ENCODE data around the gene GDA. TPM values are rescaled to one million over a fixed set of nuclear protein-coding genes. Genes with fewer than 3 reads are reported as not detected.

Gene GDA
- total RNA-seq, result not detected
- long read RNA-seq, donor 1, result 0 reads
- long read RNA-seq, donor 2, result 0 reads

- peak; percentile 82 for DNase-seq (ENCODE audit: low spot score)
- intact Hi-C loops (cut with DNase I), result no loop called here
These were observed at the start of gene GDA for GRCh38 chr9:72149231-72149975. Gene GDA (plus strand): TSS chr9:72149440. CDS start chr9:72149560, 120 bp downstream.

- no peak for DNase-seq (ENCODE audit: low spot score)
- intact Hi-C loops (cut with DNase I), result no loop called here
These were observed 46.7 kb upstream of the GDA start for GRCh38 chr9:72102520-72102919.

DNA sequence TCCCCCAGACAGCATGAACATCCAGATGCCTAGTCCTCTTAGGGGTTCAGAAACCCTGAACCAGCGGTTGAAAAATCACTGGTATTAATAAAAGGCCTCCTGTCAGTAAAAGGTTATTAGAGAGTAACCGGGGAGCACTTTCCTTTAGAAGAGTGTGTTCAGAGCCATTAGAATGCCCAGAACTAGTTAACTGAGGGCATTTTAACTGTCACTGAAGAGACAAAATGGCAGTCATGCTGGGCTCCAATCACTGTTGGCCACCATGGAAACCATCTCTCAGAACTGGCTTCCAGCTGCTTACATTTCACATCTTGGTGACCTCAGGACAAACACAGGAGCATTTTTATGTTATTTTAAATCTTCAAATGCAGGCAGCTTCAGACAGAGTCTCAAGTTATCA lies 36.2 kb upstream of the GDA start:
- no peak for DNase-seq (ENCODE audit: low spot score)
- intact Hi-C loops (cut with DNase I), result no loop called here

DNA sequence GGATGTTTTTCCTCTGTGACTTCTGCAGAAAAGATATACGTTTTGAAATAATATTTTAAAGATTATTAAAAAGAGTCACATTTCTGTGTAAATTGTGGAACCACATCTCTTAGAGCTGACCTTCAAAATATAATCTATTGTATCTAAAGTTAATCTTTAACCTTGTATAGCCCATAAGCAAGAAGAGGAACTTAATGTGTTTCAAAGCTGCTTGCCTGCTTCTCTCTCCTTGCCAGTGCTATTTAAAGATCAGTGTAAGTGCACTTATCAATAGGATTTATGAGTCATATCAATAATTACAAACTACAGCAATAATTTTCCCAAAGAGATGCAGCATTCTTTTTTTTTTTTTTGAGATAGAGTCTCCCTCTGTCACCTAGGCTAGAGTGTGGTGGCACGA lies 29.4 kb upstream of the GDA start:
- intact Hi-C loops (cut with DNase I), result no loop called here
- no peak for DNase-seq (ENCODE audit: low spot score)

DNA sequence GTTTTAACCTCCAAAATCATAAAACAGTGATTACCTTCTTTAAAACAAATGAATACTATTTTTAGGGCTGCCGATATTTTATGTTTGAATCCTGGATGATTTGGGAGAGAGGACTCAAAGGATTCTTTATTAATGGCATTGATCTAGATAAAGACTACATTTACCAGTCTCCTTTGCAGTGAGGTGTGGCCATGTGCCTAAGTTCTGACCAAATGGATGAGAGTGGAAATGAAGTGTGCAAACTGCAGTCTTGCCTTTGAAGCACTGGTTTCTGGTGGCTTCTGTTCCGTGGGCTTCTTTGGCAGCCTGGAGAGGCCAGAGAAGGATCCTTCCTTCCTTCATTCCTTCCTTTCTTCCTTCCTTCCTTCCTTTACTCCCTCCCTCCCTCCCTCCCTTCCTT lies 24.3 kb upstream of the GDA start:
- intact Hi-C loops (cut with DNase I), result no loop called here
- DNase-seq (ENCODE audit: low spot score), result no peak

GRCh38 chr9:72127753-72128152 lies 21.5 kb upstream of the GDA start:
- intact Hi-C loops (cut with DNase I), result no loop called here
- no peak for DNase-seq (ENCODE audit: low spot score)

DNA sequence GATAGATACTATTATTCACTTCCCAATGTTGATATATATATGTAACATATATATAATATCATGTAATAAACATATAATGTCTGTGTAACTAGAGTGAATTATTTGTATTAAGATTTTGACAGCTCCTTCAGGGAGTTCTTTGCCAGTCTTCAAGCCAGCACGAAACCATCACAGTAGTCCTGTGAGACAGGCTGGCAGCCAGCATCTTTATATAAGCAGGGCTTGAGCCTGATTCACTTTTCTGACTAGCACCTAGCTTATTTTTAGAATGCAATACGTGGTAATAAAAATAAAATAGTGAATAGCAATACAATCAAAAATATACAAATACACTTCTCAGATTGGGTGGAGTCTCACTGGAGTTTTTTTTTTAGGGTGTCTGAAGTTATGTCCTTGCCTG lies 20.7 kb upstream of the GDA start:
- intact Hi-C loops (cut with DNase I), result no loop called here

GRCh38 chr9:72129271-72130156 lies 19.7 kb upstream of the GDA start:
- intact Hi-C loops (cut with DNase I), result no loop called here
- no peak for DNase-seq (ENCODE audit: low spot score)

More for the DNA sequence above, 20.7 kb upstream of the GDA start:
- no peak for DNase-seq (ENCODE audit: low spot score)

DNA sequence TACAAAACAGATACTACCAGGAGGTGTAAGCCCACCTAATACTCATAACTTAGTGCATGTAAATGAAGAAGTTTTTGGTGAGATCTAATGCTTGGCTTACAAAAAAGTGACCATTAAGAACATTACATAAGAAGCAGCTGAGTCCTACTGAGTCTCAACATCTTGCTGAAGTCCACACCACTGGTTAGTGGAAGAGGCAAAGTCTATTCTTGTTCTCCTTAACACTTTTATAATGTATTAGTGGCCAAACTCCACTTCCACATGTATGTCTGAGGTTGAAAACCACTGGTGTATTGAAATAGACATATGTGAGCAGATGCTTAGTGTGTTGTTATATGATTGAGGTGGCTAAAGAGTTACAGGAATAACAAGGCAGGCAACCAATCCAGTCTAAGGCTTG lies 18.9 kb upstream of the GDA start:
- no peak for DNase-seq (ENCODE audit: low spot score)
- intact Hi-C loops (cut with DNase I), result no loop called here

GRCh38 chr9:72131206-72131605 lies 18.0 kb upstream of the GDA start:
- DNase-seq (ENCODE audit: low spot score), result no peak
- intact Hi-C loops (cut with DNase I), result no loop called here

DNA sequence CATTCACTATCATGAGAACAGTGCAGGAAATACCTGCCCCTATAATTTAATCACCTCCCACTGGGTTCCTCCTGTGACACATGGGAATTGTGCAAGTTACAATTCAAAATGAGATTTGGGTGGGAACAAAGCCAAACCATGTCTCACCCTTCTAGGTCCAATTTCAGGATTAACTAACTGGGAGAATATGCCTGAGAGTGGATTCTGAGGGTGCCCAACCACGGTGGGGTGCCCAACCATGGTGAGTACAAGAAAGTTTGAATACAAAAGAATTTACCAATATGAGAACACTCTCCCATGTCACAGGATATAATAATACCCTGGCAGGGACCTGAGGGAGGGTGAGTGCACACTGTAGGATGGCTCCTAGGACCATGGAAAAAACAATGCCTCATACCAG lies 17.2 kb upstream of the GDA start:
- intact Hi-C loops (cut with DNase I), result no loop called here
- no peak for DNase-seq (ENCODE audit: low spot score)

- no peak for DNase-seq (ENCODE audit: low spot score)
- intact Hi-C loops (cut with DNase I), result no loop called here
These were observed 15.7 kb upstream of the GDA start for GRCh38 chr9:72133365-72134035.

DNA sequence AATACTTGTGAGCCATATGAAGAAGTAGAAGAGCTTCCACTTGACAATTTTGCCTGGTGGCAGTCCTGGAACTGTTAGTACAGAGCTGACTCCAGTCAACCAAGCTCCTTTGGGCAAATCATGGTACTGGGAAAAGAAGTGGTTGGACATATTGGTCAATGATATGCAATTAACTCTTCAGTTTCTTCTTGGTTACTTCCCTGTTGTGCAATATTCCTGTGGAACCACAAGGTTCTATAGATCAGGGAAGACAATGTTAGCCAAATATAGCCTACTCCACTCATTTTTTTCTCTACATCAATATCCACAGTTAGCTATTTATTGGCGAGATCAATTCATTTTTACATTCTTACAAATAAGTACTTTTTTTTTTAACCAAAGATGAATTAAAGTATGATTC lies 14.4 kb upstream of the GDA start:
- intact Hi-C loops (cut with DNase I), result no loop called here
- DNase-seq (ENCODE audit: low spot score), result no peak

GRCh38 chr9:72137697-72138365 lies 11.4 kb upstream of the GDA start:
- intact Hi-C loops (cut with DNase I), result no loop called here

GRCh38 chr9:72139226-72139625 lies 10.0 kb upstream of the GDA start:
- intact Hi-C loops (cut with DNase I), result no loop called here
- no peak for DNase-seq (ENCODE audit: low spot score)

More at GRCh38 chr9:72137697-72138365, 11.4 kb upstream of the GDA start:
- DNase-seq (ENCODE audit: low spot score), result no peak

DNA sequence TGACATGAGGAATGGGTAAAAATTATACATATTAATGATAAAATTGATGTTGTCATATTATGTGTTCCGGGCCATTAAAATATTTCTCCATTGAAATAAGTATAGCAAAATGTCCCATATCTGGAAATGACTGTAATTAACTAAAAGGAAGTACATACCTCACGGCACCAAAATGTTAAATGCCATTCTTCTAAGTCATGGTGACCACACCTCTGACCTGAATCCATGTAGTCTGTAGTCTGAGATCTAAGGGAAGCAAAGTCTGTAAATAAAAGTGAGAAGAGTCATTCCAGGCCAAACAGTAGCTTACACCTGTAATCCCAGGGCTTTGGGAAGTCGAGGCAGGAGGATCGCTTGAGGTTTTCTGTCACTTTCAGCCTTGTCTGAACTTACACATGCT lies 8.7 kb upstream of the GDA start:
- no peak for DNase-seq (ENCODE audit: low spot score)
- intact Hi-C loops (cut with DNase I), result no loop called here

DNA sequence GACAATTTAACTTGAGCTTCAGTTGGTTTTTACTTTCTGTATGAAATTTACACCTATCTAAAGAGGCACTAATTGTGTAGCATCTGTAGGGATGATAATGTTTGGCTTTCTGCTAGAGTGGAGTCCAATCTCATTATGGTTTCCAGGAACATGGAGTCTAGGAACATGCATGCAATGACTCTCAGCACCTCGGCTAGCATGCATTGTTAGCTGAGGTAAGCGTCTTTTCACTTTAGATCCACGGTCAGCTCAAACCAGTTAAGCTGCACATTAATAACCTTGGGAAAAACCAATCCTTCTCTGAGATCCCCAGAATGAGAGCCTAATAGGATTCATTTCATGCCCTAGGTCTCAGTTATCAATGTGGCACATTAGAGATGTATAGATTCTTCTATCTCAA lies 7.8 kb upstream of the GDA start:
- intact Hi-C loops (cut with DNase I), result no loop called here
- DNase-seq (ENCODE audit: low spot score), result no peak

DNA sequence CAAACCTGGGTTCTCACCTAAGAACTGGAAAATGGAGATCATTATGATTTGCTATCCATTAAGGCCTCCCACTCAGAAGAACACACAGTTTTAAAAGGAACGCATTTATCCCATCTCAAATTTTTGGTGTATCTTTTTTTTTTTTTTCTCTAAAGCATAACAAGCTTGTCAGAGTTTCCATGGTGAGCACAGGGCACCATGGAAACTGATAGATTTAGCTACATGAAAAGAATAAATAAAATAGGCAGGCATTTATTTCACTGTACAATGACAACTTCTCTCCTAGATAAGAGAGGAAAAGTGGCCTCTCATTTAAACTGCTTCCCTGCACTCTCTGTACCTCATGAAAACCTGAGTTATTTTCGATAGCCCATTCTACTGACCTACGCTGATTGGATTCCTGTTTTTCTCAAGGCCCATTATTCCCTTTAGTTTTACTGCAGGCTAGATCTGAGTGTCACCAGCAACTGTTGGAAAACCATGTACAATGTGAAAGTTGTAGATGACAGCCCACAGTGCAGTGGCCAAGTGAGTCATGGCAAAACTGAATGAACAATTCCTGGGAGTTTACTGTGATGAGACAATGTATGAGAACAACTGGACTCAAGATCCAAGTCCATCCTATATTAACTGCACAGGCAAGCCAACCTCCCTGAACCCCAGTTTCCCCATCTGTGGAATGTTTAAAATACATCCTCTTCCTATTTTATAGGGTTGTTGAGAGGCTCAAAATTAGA lies 4.3 kb upstream of the GDA start:
- DNase-seq (ENCODE audit: low spot score), result no peak
- intact Hi-C loops (cut with DNase I), result no loop called here

All from posterior vena cava (tissue), 2 donors.